HG03521 (cell line): ENCODE results near the gene EBLN2.

ENCODE experiments used
- ATAC-seq: cut with Tn5 transposase; IDR thresholded peaks from one replicate; pipeline ENCODE4 v1.9.1; 2021; ENCODE audit warnings: mild to moderate bottlenecking, moderate library complexity; ENCODE audit not compliant: unreplicated experiment

Gene EBLN2

GRCh38 chr3:73100741-73101559 is 39.5 kb downstream of the EBLN2 start:
- peak; percentile 84 for ATAC-seq

DNA sequence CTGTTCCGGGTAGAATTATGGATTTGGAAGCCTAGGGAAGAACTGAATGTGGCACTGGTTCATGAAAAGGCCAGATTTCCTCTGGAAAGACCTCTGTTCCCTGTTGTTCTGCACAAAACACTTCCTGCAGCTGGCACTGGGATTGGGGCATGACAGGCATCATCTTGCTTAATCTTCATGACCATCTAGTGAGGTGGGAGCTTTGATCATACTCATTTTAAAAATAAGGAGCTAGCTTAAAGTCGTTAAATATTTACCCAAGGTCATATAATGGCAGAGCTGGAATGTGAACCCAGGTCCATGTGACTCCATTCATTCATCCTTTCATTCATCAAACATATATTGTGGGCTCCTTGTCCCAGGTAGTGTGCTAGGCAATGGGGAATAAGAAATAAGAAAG is 40.4 kb downstream of the EBLN2 start:
- ATAC-seq = no peak

DNA sequence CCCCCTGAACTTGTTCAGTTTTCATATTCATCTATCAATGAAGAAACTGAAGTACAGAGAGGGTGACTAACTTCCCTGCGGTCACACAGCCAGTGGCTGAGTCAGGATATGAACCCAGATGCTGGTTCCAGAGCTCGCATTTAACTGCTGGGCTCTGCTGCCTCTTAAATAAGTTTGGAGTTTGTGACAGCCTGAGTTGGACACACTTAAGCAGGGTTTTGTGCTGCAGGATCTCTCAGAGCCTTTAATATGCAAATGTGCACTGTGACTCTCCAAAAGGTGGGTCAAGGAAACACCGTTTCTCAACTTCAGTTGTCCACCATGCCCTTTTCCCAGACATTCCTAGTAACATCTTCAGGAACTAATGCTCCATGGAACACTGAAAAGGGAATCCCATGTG is 45.8 kb downstream of the EBLN2 start:
- no peak for ATAC-seq

GRCh38 chr3:73107676-73108187 is 46.3 kb downstream of the EBLN2 start:
- ATAC-seq = no peak

DNA sequence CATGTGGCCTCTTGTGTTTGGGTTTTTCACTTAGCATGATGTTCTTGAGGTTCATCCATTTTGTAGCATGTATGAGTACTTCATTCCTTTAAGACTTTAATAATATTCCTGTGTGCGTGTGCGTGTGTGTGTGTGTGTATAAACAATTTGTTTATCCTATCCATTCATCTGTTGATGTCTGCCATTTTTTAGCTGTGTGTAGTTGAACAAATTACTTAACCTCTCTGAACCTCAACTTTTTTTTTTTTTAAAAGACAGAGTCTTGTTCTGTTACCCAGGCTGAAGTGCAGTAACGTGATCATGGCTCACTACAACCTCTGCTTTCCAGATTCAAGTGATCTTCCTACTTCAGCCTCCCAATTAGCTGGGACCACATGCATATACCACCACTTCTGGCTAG is 47.3 kb downstream of the EBLN2 start:
- ATAC-seq = no peak

DNA sequence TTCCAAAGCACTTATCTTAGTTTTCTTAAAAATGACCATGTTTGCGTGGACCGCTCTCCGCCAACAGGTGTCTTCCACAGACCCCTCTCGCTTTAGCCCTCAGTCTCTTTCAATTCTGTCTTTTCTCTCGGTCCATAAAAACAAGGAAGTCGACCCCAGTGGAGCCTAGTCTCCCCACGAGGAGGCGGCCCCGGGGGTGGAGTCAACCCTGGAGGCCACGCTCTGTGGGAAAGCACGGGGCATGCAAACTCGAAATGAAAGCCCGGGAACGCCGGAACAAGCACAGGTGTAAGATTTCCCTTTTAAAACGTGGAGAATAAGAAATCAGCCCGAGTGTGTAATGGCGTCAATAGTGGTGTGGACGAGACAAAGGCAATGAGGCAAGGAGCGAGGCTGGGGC is 49.1 kb downstream of the EBLN2 start:
- ATAC-seq = no peak
